HEK293 (cell line): ENCODE results near the gene CDC14A.
A peak's percentile ranks its signal among the peaks of the same experiment; 100 is the strongest.

Experiments
- CTCF ChIA-PET: fragments of 350-600 bp; formaldehyde crosslinking; extraction: SDS; loops from one replicate; lab custom pipeline; 2021; ENCODE audit warnings: antibody characterized with exemption; lab: Yijun Ruan, JAX
- POLR2A ChIA-PET: fragments of 300-600 bp; formaldehyde crosslinking; extraction: SDS; loops from one replicate; lab custom pipeline; 2020; ENCODE audit warnings: antibody characterized with exemption, inconsistent platforms; lab: Yijun Ruan, JAX
- H3K27ac ChIP-seq: fragments of 200-500 bp; sonication (Bioruptor generic); 2 replicates; pipeline ENCODE4 v1.5.1; 2014; ENCODE audit warnings: low read depth, low read length, control low read depth, inconsistent platforms; ENCODE audit errors: extremely low read depth
- H3K36me3 ChIP-seq, 2 experiments: fragments of 200-500 bp in 1 of 2; sonication (Bioruptor generic) in 1 of 2; 1 replicate in 1 of 2; 2 replicates in 1 of 2; pipeline ENCODE4 v1.5.1; 2014 to 2017; ENCODE audit warnings: inconsistent platforms in 2 of 2, low read length in 2 of 2; ENCODE audit not compliant: control insufficient read depth in 2 of 2, insufficient read depth in 1 of 2
- H3K4me1 ChIP-seq: fragments of 200-500 bp; sonication (Bioruptor generic); 2 replicates; pipeline ENCODE4 v1.5.1; 2014; ENCODE audit warnings: mild to moderate bottlenecking, low read length, inconsistent platforms; ENCODE audit not compliant: control insufficient read depth, insufficient read depth
- H3K4me3 ChIP-seq: 2 replicates; pipeline ENCODE4 v1.5.1; 2011; ENCODE audit warnings: low read depth, mild to moderate bottlenecking, control low read depth, low read length, moderate library complexity
- H3K9me3 ChIP-seq: fragments of 200-500 bp; sonication (Bioruptor generic); 2 replicates; pipeline ENCODE4 v1.5.1; 2014; ENCODE audit warnings: low read depth, low read length, inconsistent platforms; ENCODE audit not compliant: control insufficient read depth, insufficient read depth
- GLI2 ChIP-seq: fragments of 450-650 bp; formaldehyde crosslinking; IDR thresholded peaks from 2 replicates; pipeline ENCODE4; 2017; ENCODE audit warnings: missing biosample characterization, missing genetic modification characterization, low read depth, borderline replicate concordance
- GLIS1 ChIP-seq: fragments of 450-650 bp; formaldehyde crosslinking; IDR thresholded peaks from 2 replicates; pipeline ENCODE4 v1.5.1; 2016; ENCODE audit warnings: missing biosample characterization, missing genetic modification characterization
- KLF7 ChIP-seq: fragments of 450-650 bp; formaldehyde crosslinking; IDR thresholded peaks from 2 replicates; pipeline ENCODE4 v1.5.1; 2016; ENCODE audit warnings: missing biosample characterization, missing genetic modification characterization, borderline replicate concordance
- KLF8 ChIP-seq: fragments of 450-650 bp; formaldehyde crosslinking; IDR thresholded peaks from 2 replicates; pipeline ENCODE4 v1.5.1; 2016; ENCODE audit warnings: missing biosample characterization, missing genetic modification characterization
- RBAK ChIP-seq: fragments of 450-650 bp; formaldehyde crosslinking; IDR thresholded peaks from 2 replicates; pipeline ENCODE4 v1.5.1; 2016; ENCODE audit warnings: missing biosample characterization, missing genetic modification characterization
- SALL2 ChIP-seq: fragments of 450-650 bp; formaldehyde crosslinking; IDR thresholded peaks from 2 replicates; pipeline ENCODE4 v1.5.0; 2017; ENCODE audit warnings: missing biosample characterization, mild to moderate bottlenecking, missing genetic modification characterization, borderline replicate concordance
- SCRT1 ChIP-seq: fragments of 450-650 bp; formaldehyde crosslinking; IDR thresholded peaks from 2 replicates; pipeline ENCODE4 v1.5.1; 2016; ENCODE audit warnings: missing biosample characterization, missing genetic modification characterization, borderline replicate concordance
- SCRT2 ChIP-seq: fragments of 450-650 bp; formaldehyde crosslinking; IDR thresholded peaks from 2 replicates; pipeline ENCODE4 v1.5.1; 2016; ENCODE audit warnings: missing biosample characterization, missing genetic modification characterization
- SP2 ChIP-seq: fragments of 450-650 bp; formaldehyde crosslinking; IDR thresholded peaks from 2 replicates; pipeline ENCODE4 v1.5.1; 2016; ENCODE audit warnings: missing biosample characterization, missing genetic modification characterization
- YY1 ChIP-seq: fragments of 450-650 bp; formaldehyde crosslinking; IDR thresholded peaks from 2 replicates; pipeline ENCODE4 v1.5.1; 2018; ENCODE audit warnings: missing biosample characterization, missing genetic modification characterization
- ZBTB17 ChIP-seq: fragments of 450-650 bp; formaldehyde crosslinking; IDR thresholded peaks from 2 replicates; pipeline ENCODE4 v1.5.1; 2016; ENCODE audit warnings: missing biosample characterization, missing genetic modification characterization
- ZFP3 ChIP-seq: fragments of 450-650 bp; formaldehyde crosslinking; IDR thresholded peaks from 2 replicates; pipeline ENCODE4 v1.5.1; 2016; ENCODE audit warnings: low read depth, missing biosample characterization, missing genetic modification characterization
- ZNF146 ChIP-seq: fragments of 450-650 bp; formaldehyde crosslinking; IDR thresholded peaks from 2 replicates; pipeline ENCODE4 v1.5.1; 2016; ENCODE audit warnings: missing biosample characterization, missing genetic modification characterization
- ZNF239 ChIP-seq: fragments of 450-650 bp; formaldehyde crosslinking; IDR thresholded peaks from 2 replicates; pipeline ENCODE4 v1.5.1; 2016; ENCODE audit warnings: missing biosample characterization, missing genetic modification characterization
- ZNF266 ChIP-seq: fragments of 450-650 bp; formaldehyde crosslinking; IDR thresholded peaks from 2 replicates; pipeline ENCODE4 v1.5.1; 2016; ENCODE audit warnings: missing biosample characterization, missing genetic modification characterization, low read depth
- ZNF423 ChIP-seq: fragments of 450-650 bp; formaldehyde crosslinking; IDR thresholded peaks from 2 replicates; pipeline ENCODE4 v1.5.1; 2016; ENCODE audit warnings: missing biosample characterization, missing genetic modification characterization
- ZNF433 ChIP-seq: fragments of 450-650 bp; formaldehyde crosslinking; IDR thresholded peaks from 2 replicates; pipeline ENCODE4 v1.5.1; 2016; ENCODE audit warnings: missing biosample characterization, missing genetic modification characterization, low read depth
- ZNF510 ChIP-seq: fragments of 450-650 bp; formaldehyde crosslinking; IDR thresholded peaks from 2 replicates; pipeline ENCODE4 v1.5.1; 2018; ENCODE audit warnings: mild to moderate bottlenecking, missing genetic modification characterization, missing biosample characterization; ENCODE audit not compliant: insufficient replicate concordance
- ZNF548 ChIP-seq: fragments of 450-650 bp; formaldehyde crosslinking; IDR thresholded peaks from 2 replicates; pipeline ENCODE4 v1.5.1; 2016; ENCODE audit warnings: missing biosample characterization, missing genetic modification characterization
- TF ChIP-seq, protein P1 (sequence below): fragments of 450-650 bp; formaldehyde crosslinking; IDR thresholded peaks from 2 replicates; pipeline ENCODE4 v1.5.1; 2016; ENCODE audit warnings: missing biosample characterization, missing genetic modification characterization
- TF ChIP-seq, protein P2 (sequence below): fragments of 450-650 bp; formaldehyde crosslinking; IDR thresholded peaks from 2 replicates; pipeline ENCODE4 v1.5.1; 2017; ENCODE audit warnings: missing biosample characterization, missing genetic modification characterization
- TF ChIP-seq, protein P3 (sequence below): fragments of 450-650 bp; formaldehyde crosslinking; IDR thresholded peaks from 2 replicates; pipeline ENCODE4 v1.5.1; 2017; ENCODE audit warnings: missing biosample characterization, missing genetic modification characterization

CDC14A gene

DNA sequence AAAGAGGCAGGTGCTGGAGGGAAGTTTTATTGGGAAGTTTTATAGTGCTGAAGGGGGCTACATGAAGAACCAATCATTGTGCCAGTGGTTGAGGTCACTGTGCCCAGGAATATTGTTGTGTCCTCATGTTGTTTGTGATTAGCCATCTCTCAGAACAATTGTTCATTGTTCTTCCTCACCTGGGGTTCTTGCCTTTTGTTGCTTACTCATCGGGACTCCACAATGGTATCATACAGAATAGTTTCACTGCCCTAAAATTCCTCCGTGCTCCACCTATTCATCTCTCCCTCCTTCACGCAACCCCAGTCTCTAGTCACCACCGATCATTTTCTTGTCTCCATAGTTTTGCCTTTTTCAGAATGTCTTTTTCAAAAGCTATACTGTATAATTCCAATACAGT lies 38.9 kb upstream of the CDC14A start:
- Histone ChIP-seq H3K9me3 (no peaks in the 10 kb centered on the region), H3K27ac (no peak overlapping the region), H3K36me3 (no peaks in the 10 kb centered on the region), H3K4me1 (no peaks in the 10 kb centered on the region), H3K4me3 (no peak overlapping the region)
- ChIA-PET CTCF (no interaction called here), POLR2A (no interaction called here)
- TF ChIP-seq ZNF239: no peak
- no peak for TF ChIP-seq ZNF266 (tag by site-specific recombination)
- no peak for TF ChIP-seq SP2 (tag by site-specific recombination)
- TF ChIP-seq ZNF510 (tag by site-specific recombination): no peak
- no peak for TF ChIP-seq SCRT1 (tag by site-specific recombination)

DNA sequence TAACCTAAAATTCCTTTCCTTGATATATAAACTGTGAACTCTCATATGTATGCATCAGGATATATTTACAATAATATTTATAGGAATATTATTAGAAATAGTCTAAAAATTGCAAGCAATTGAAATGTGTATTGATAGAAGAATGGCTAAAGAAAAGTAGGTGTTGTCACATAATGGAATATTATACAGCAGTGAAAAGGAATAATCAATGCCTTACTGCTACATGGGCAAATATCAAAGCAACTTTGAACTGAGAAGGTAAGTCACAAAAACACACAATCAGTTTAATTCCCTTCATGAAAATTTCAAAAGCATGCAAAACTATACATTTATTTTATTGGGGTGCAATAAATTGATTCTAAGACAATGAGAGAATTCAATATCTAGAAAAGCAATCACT lies 35.7 kb upstream of the CDC14A start:
- H3K4me1 ChIP-seq: no peaks in the 10 kb centered on the region
- TF ChIP-seq ZNF146 (tag by site-specific recombination): peak; percentile 82
- TF ChIP-seq, protein P1, sequence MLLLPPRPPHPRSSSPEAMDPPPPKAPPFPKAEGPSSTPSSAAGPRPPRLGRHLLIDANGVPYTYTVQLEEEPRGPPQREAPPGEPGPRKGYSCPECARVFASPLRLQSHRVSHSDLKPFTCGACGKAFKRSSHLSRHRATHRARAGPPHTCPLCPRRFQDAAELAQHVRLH (tag by site-specific recombination): no peak
- TF ChIP-seq, all 188 proteins: peak for 1
- Histone ChIP-seq H3K4me3 (no peak overlapping the region), H3K27ac (no peak overlapping the region), H3K9me3 (no peaks in the 10 kb centered on the region), H3K36me3 (no peaks in the 10 kb centered on the region)
- ChIA-PET POLR2A (no interaction called here), CTCF (no interaction called here)

DNA sequence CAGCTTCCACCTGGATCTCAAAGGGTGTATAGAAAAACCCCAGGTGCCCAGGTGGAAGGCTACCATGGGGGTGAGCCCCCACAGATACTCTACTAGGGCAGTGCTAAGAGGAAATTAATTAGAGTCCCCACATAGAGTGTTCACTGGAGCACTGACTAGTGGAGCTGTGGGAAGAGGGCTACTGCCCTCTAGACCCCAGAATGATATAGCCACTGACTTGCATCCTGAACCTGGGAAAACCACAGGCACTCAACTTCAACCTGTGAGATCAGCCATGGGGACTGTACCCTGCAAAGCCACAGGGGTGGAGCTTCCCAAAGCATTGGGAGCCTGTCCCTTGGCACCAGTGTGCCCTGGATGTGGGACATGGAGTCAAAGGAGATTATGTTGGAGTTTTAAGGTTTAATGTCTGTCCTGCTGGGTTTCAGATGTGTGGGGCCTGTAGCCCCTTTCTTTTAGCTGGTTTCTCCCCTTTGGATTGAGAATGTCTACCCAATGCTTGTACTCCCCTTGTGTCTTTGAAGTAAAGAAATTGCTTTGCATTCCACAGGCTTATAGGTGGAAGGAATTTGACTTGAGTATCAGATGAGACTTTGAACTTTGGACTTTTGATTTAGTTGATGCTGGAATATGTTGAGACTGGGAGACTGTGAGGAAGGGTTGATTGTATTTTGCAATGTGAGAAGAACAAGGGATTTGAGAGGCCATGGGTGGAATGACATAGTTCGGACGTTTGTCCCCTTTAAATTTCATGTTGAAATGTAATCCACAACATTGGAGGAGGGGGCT lies 31.8 kb upstream of the CDC14A start:
- peaks cover 3% of the 10 kb centered on the region; the same call in 1 of the 2 replicates for H3K4me1 ChIP-seq
- ChIA-PET CTCF (no interaction called here), POLR2A (no interaction called here)
- no peak overlapping the region for H3K4me3 ChIP-seq
- H3K9me3 ChIP-seq: no peaks in the 10 kb centered on the region
- no peak for TF ChIP-seq GLIS1 (tag by site-specific recombination)
- no peak overlapping the region for H3K27ac ChIP-seq
- no peaks in the 10 kb centered on the region for H3K36me3 ChIP-seq

DNA sequence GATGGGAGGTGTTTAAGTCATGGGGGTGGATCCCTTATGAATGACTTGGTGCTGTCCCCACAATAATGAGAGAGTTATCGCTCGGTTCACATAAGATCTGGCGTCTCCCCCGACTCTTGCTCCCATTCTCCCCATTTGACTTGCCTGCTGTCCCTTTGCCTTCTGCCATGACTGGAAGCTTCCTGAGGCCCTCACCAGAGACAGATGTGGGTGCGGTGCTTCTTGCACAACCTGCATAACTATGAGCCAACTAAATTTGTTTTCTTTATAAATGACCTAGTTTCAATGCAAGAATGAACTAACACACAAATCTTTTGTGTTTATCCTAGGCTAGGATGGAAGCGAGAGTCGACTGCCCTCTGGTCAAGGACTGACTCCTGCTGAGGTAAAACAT lies 31.2 kb upstream of the CDC14A start:
- H3K27ac ChIP-seq: no peak overlapping the region
- H3K9me3 ChIP-seq: no peaks in the 10 kb centered on the region
- peaks cover 4% of the 10 kb centered on the region; the same call in 1 of the 2 replicates for H3K4me1 ChIP-seq
- no peaks in the 10 kb centered on the region for H3K36me3 ChIP-seq
- H3K4me3 ChIP-seq: no peak overlapping the region
- TF ChIP-seq SALL2 (no peak), SCRT2 (tag by site-specific recombination) (no peak), RBAK (tag by site-specific recombination) (no peak), KLF8 (tag by site-specific recombination) (no peak), GLI2 (tag by site-specific recombination) (no peak), ZFP3 (no peak), ZNF423 (no peak), YY1 (tag by site-specific recombination) (no peak), KLF7 (tag by site-specific recombination) (no peak), ZNF548 (tag by site-specific recombination) (no peak), ZNF433 (no peak), ZBTB17 (tag by site-specific recombination) (no peak)
- TF ChIP-seq, protein P2, sequence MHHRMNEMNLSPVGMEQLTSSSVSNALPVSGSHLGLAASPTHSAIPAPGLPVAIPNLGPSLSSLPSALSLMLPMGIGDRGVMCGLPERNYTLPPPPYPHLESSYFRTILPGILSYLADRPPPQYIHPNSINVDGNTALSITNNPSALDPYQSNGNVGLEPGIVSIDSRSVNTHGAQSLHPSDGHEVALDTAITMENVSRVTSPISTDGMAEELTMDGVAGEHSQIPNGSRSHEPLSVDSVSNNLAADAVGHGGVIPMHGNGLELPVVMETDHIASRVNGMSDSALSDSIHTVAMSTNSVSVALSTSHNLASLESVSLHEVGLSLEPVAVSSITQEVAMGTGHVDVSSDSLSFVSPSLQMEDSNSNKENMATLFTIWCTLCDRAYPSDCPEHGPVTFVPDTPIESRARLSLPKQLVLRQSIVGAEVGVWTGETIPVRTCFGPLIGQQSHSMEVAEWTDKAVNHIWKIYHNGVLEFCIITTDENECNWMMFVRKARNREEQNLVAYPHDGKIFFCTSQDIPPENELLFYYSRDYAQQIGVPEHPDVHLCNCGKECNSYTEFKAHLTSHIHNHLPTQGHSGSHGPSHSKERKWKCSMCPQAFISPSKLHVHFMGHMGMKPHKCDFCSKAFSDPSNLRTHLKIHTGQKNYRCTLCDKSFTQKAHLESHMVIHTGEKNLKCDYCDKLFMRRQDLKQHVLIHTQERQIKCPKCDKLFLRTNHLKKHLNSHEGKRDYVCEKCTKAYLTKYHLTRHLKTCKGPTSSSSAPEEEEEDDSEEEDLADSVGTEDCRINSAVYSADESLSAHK (tag by site-specific recombination): no peak
- TF ChIP-seq, protein P1 (tag by site-specific recombination): no peak
- TF ChIP-seq, protein P3, sequence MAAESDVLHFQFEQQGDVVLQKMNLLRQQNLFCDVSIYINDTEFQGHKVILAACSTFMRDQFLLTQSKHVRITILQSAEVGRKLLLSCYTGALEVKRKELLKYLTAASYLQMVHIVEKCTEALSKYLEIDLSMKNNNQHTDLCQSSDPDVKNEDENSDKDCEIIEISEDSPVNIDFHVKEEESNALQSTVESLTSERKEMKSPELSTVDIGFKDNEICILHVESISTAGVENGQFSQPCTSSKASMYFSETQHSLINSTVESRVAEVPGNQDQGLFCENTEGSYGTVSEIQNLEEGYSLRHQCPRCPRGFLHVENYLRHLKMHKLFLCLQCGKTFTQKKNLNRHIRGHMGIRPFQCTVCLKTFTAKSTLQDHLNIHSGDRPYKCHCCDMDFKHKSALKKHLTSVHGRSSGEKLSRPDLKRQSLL (tag by site-specific recombination): no peak
- CTCF ChIA-PET: no interaction called here
- POLR2A ChIA-PET: no interaction called here
